K562 (cell line): ENCODE measurements around the gene FAM83E. TPM values are rescaled to one million over a fixed set of nuclear protein-coding genes. Genes with fewer than 3 reads are reported as not detected.

ENCODE experiments used
- C11orf30 ChIP-seq: fragments of 450-650 bp; IDR thresholded peaks from 2 replicates; pipeline ENCODE4 v1.6.1; 2016; ENCODE audit warnings: low read depth, mild to moderate bottlenecking
- CBX2 ChIP-seq: fragments of 200-600 bp; sonication (generic); IDR thresholded peaks from one replicate; pipeline ENCODE4 v1.6.1; 2012; ENCODE audit warnings: mild to moderate bottlenecking, low read length, inconsistent platforms; ENCODE audit not compliant: insufficient read depth, poor library complexity, severe bottlenecking
- CBX8 ChIP-seq: fragments of 200-600 bp; sonication (generic); IDR thresholded peaks from 2 replicates; pipeline ENCODE4 v1.6.1; 2012; ENCODE audit warnings: borderline replicate concordance, mixed run types, low read depth, mild to moderate bottlenecking, moderate library complexity, mixed read lengths, low read length, control low read depth, inconsistent platforms; ENCODE audit not compliant: poor library complexity, severe bottlenecking; ENCODE audit errors: extremely low read depth
- CC2D1A ChIP-seq: fragments of 450-650 bp; IDR thresholded peaks from 2 replicates; pipeline ENCODE4 v1.6.1; 2017; ENCODE audit warnings: mild to moderate bottlenecking
- HDAC2 ChIP-seq: fragments of 450-650 bp; IDR thresholded peaks from 2 replicates; pipeline ENCODE4 v1.6.1; 2016; ENCODE audit warnings: mild to moderate bottlenecking
- KDM5B ChIP-seq: fragments of 200-600 bp; sonication (generic); IDR thresholded peaks from 2 replicates; pipeline ENCODE4 v1.6.1; 2012; ENCODE audit warnings: low read depth, mild to moderate bottlenecking, moderate library complexity, low read length, control low read depth, inconsistent platforms; ENCODE audit not compliant: insufficient replicate concordance
- KLF1 ChIP-seq: fragments of 450-650 bp; IDR thresholded peaks from 2 replicates; pipeline ENCODE4 v1.6.1; 2016; ENCODE audit warnings: missing genetic modification characterization, missing compliant biosample characterization
- MEIS2 ChIP-seq: fragments of 450-650 bp; IDR thresholded peaks from 2 replicates; pipeline ENCODE4 v1.6.1; 2014; ENCODE audit warnings: mild to moderate bottlenecking; ENCODE audit not compliant: partially characterized antibody
- TAF1 ChIP-seq: IDR thresholded peaks from 2 replicates; pipeline ENCODE4 v1.6.1; 2011; ENCODE audit warnings: mild to moderate bottlenecking, low read length, moderate library complexity; ENCODE audit not compliant: insufficient read depth, control insufficient read depth, severe bottlenecking; ENCODE audit errors: extremely low read depth
- ZNF197 ChIP-seq: fragments of 200-800 bp; sonication (Bioruptor generic); IDR thresholded peaks from 2 replicates; pipeline ENCODE4 v1.6.1; 2016; ENCODE audit warnings: low read depth, missing genetic modification characterization, missing compliant biosample characterization
- ZNF707 ChIP-seq: fragments of 250-450 bp; sonication (Bioruptor Pico); conservative IDR thresholded peaks from 2 replicates; pipeline ENCODE4 v1.8.0; 2022; ENCODE audit warnings: inconsistent platforms, mild to moderate bottlenecking, moderate library complexity
- ZNF830 ChIP-seq: fragments of 250-450 bp; sonication (Bioruptor Pico); IDR thresholded peaks from 2 replicates; pipeline ENCODE4 v1.5.0; 2021; ENCODE audit warnings: mild to moderate bottlenecking
- polyA plus RNA-seq, 8 experiments: library from polyadenylated mRNA; depleted of rRNA in 4 of 8; stranded (reverse) in 5 of 8; unstranded in 3 of 8; fragments of >200 nt; fragmentation: Nextera tagmentation in 2 of 8; fragmentation: Illumina TruSeq in 1 of 8; extraction: Ambion mirVana in 2 of 8; extraction: Trizol in 1 of 8; gene quantifications; 2 replicates each; pipeline versions ENCODE4 v1.2.1 to v1.2.3, GENCODE V29; 2011 to 2014; ENCODE audit warnings: inconsistent platforms in 1 of 8, missing spikeins in 1 of 8
- total RNA-seq, 7 experiments: library from RNA; depleted of rRNA in 6 of 7; stranded (reverse); fragments of >200 nt in 6 of 7; fragmentation: Illumina TruSeq in 2 of 7; extraction: Trizol in 2 of 7; gene quantifications; 2 replicates each; pipeline versions ENCODE4 v1.2.1 to v1.2.3, GENCODE V29; 2011 to 2021; ENCODE audit warnings: low replicate concordance in 1 of 7
- TF ChIP-seq, protein P1 (sequence below): fragments of 250-450 bp; sonication (Bioruptor Pico); IDR thresholded peaks from 2 replicates; pipeline ENCODE4 v1.8.0; 2021; ENCODE audit warnings: borderline replicate concordance, mild to moderate bottlenecking, moderate library complexity; ENCODE audit not compliant: poor library complexity, severe bottlenecking
- TF ChIP-seq, protein P2 (sequence below): fragments of 250-450 bp; sonication (Bioruptor Pico); IDR thresholded peaks from 2 replicates; pipeline ENCODE4 v1.4.0; 2020
- TF ChIP-seq, protein P3 (sequence below): fragments of 450-650 bp; formaldehyde crosslinking; IDR thresholded peaks from 2 replicates; pipeline ENCODE4 v1.4.0; 2020; ENCODE audit warnings: mild to moderate bottlenecking, mixed read lengths
- TF ChIP-seq, protein P4 (sequence below): sonication (generic); formaldehyde crosslinking; IDR thresholded peaks from 2 replicates; pipeline ENCODE4 v1.8.1; 2023; ENCODE audit warnings: mild to moderate bottlenecking, missing genetic modification reagents
- TF ChIP-seq, protein P5 (sequence below): IDR thresholded peaks from 2 replicates; pipeline ENCODE4 v1.6.1; 2016; ENCODE audit warnings: missing genetic modification characterization, missing compliant biosample characterization
- TF ChIP-seq, protein P6 (sequence below), 2 experiments: fragments of 450-650 bp in 1 of 2; sonication (generic) in 1 of 2; formaldehyde crosslinking in 1 of 2; IDR thresholded peaks in 1 of 2; conservative IDR thresholded peaks in 1 of 2; 2 replicates each; pipeline versions ENCODE4 v1.6.1 to v1.8.1; 2016 to 2023; ENCODE audit warnings: mild to moderate bottlenecking in 2 of 2, moderate library complexity in 2 of 2, inconsistent platforms in 1 of 2, missing genetic modification reagents in 1 of 2

The FAM83E gene
- total and polyA plus RNA-seq, 9 of the 15 experiments (the other 6 are each of a cell fraction or from before 2014, with no cell fraction given), result 0.15 to 0.87 (median 0.29) TPM; not detected in 4

DNA sequence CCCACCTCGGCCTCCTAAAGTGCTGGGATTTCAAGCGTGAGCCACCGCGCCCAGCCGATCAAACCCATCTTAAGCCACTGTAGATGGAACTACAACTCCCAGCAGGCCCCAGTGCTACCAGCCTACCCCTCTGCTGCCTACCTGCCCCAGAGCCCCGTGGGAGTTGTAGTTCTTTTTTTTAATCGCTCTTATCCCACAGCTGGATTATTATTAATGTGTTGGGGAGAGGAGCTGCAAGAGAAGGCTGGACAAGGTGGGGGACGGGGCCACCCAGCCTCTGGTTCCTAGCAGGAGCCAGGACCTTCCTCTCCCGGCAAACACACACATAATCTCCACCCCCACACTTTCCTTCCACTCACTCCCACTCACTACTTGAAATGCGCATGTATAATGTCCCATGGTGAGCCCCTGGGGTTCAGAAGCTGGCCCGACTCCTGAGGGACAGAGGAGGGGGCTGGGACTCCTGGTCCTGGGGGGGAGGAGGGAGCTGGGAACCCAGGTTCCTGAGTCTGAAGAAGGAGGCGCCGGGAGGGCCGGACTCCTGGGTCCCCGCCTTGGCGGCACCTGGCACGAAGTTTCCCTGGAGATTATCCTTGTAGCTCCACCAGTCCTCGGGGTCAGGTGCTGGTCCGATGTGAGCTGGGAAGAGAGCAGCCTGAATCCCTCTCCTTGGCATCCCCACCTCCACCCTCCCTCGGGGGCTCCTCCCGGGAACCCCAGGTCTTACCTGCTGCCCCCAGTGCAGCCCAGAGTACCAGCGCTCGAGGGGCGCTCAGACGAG is 30.2 kb upstream of the FAM83E start (continued):
- TF ChIP-seq, protein P1, sequence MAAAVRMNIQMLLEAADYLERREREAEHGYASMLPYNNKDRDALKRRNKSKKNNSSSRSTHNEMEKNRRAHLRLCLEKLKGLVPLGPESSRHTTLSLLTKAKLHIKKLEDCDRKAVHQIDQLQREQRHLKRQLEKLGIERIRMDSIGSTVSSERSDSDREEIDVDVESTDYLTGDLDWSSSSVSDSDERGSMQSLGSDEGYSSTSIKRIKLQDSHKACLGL, result no peak
- TF ChIP-seq CBX8 (no peak), KLF1 (tag) (no peak), TAF1 (no peak), C11orf30 (no peak), ZNF707 (no peak), KDM5B (no peak), HDAC2 (no peak), ZNF830 (CRISPR knock-in tag) (no peak), MEIS2 (no peak), ZNF197 (peak; percentile 96), CBX2 (no peak), CC2D1A (0 out of 2 replicates have a peak, but pooled peaks have one; percentile 8)
- TF ChIP-seq, protein P2, sequence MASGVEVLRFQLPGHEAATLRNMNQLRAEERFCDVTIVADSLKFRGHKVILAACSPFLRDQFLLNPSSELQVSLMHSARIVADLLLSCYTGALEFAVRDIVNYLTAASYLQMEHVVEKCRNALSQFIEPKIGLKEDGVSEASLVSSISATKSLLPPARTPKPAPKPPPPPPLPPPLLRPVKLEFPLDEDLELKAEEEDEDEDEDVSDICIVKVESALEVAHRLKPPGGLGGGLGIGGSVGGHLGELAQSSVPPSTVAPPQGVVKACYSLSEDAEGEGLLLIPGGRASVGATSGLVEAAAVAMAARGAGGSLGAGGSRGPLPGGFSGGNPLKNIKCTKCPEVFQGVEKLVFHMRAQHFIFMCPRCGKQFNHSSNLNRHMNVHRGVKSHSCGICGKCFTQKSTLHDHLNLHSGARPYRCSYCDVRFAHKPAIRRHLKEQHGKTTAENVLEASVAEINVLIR (CRISPR knock-in tag), result no peak
- TF ChIP-seq, protein P3, sequence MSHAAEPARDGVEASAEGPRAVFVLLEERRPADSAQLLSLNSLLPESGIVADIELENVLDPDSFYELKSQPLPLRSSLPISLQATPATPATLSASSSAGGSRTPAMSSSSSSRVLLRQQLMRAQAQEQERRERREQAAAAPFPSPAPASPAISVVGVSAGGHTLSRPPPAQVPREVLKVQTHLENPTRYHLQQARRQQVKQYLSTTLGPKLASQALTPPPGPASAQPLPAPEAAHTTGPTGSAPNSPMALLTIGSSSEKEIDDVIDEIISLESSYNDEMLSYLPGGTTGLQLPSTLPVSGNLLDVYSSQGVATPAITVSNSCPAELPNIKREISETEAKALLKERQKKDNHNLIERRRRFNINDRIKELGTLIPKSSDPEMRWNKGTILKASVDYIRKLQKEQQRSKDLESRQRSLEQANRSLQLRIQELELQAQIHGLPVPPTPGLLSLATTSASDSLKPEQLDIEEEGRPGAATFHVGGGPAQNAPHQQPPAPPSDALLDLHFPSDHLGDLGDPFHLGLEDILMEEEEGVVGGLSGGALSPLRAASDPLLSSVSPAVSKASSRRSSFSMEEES (CRISPR knock-in tag), result no peak
- TF ChIP-seq, protein P4, sequence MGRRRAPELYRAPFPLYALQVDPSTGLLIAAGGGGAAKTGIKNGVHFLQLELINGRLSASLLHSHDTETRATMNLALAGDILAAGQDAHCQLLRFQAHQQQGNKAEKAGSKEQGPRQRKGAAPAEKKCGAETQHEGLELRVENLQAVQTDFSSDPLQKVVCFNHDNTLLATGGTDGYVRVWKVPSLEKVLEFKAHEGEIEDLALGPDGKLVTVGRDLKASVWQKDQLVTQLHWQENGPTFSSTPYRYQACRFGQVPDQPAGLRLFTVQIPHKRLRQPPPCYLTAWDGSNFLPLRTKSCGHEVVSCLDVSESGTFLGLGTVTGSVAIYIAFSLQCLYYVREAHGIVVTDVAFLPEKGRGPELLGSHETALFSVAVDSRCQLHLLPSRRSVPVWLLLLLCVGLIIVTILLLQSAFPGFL, result no peak
- TF ChIP-seq, protein P5, sequence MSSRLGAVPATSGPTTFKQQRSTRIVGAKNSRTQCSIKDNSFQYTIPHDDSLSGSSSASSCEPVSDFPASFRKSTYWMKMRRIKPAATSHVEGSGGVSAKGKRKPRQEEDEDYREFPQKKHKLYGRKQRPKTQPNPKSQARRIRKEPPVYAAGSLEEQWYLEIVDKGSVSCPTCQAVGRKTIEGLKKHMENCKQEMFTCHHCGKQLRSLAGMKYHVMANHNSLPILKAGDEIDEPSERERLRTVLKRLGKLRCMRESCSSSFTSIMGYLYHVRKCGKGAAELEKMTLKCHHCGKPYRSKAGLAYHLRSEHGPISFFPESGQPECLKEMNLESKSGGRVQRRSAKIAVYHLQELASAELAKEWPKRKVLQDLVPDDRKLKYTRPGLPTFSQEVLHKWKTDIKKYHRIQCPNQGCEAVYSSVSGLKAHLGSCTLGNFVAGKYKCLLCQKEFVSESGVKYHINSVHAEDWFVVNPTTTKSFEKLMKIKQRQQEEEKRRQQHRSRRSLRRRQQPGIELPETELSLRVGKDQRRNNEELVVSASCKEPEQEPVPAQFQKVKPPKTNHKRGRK, result no peak
- TF ChIP-seq, protein P6, sequence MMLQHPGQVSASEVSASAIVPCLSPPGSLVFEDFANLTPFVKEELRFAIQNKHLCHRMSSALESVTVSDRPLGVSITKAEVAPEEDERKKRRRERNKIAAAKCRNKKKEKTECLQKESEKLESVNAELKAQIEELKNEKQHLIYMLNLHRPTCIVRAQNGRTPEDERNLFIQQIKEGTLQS (IDR thresholded peaks at IDR 0.05), result no peak
- TF ChIP-seq, protein P6 (CRISPR knock-in tag; conservative IDR thresholded peaks at IDR 0.05), result no peak
